ENCODE data around the gene PRRT2.
A peak's percentile ranks its signal among the peaks of the same experiment; 100 is the strongest.

Gene PRRT2

GRCh38 chr16:29835926-29836325 is 23.9 kb downstream of the PRRT2 start:
- no peak for DNase-seq

- no peak for DNase-seq
Observed at GRCh38 chr16:29836623-29837022, 24.6 kb downstream of the PRRT2 start.

DNA sequence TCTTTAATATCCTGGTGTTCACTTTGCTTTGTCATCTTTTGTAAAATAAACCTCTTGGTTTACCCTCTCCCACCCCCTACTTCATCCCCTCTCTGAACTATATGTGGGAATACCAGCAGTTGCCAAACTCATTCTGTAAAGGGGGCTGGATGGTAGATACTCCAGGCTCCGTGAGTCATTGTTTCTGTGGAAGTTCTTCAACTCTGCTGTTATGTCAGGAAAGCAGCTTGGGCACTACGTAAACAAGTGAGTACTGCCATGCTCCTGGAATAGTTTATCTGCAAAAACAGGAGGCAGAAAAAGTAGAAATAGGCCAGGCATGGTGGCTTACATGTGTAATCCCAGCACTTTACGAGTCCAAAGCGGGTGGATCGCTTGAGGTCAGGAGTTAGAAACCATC is 25.8 kb downstream of the PRRT2 start:
- no peak for DNase-seq

- no peak for DNase-seq
Observed at GRCh38 chr16:29839822-29840221, 27.8 kb downstream of the PRRT2 start.

- DNase-seq, result no peak
Observed at GRCh38 chr16:29840240-29840639, 28.2 kb downstream of the PRRT2 start.

- DNase-seq, result no peak
Observed at GRCh38 chr16:29841631-29842030, 29.6 kb downstream of the PRRT2 start.

DNA sequence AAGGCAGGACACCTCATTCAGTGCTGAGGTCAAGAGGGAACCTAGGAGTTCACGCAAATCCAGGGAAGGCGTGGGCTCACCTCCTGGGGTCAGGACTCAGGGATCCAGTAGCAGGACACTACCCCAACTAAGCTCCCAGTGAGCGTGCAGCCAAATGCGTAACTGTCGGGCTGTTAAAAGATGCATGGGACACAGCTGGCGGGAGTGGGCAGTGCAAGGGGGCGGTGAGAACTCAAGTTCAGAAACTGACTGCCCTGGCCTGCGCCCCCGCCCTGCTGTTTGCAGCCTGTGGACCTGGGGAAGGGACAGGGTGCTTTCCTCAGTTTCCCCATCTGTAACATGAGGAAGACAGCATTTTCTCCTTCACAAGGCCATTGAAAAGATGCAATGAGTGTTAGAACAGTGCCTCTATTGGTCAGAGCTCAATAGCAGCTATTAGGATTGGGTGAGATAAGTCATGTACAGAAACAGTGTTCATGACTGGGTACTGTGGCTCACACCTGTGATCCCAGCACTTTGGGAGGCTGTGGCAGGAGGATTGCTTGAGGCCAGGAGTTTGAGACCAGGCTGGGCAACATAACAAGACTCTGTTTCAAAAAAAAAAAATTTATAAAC is 30.8 kb downstream of the PRRT2 start:
- DNase-seq, result no peak

- no peak for DNase-seq
Observed at GRCh38 chr16:29843931-29844330, 31.9 kb downstream of the PRRT2 start.

- no peak for DNase-seq
Observed at GRCh38 chr16:29844575-29845331, 32.8 kb downstream of the PRRT2 start.

DNA sequence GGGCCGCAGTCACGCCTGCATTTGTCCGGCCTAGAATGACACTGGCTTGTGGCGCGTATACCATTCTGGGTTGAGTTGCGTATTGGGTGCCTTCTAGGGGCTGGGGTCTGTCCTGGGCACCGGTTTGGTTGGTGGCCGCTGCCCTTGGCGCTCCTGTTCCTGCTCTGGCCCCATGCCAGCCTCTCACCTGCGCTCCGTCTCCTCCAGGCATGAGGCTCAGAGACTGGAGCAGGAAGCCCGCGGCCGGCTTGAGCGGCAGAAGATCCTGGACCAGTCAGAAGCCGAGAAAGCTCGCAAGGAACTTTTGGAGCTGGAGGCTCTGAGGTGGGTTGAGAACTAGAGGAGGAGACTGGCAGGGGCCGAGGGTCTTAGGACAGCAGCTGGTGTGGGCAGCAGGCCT is 33.7 kb downstream of the PRRT2 start:
- DNase-seq, result no peak

DNA sequence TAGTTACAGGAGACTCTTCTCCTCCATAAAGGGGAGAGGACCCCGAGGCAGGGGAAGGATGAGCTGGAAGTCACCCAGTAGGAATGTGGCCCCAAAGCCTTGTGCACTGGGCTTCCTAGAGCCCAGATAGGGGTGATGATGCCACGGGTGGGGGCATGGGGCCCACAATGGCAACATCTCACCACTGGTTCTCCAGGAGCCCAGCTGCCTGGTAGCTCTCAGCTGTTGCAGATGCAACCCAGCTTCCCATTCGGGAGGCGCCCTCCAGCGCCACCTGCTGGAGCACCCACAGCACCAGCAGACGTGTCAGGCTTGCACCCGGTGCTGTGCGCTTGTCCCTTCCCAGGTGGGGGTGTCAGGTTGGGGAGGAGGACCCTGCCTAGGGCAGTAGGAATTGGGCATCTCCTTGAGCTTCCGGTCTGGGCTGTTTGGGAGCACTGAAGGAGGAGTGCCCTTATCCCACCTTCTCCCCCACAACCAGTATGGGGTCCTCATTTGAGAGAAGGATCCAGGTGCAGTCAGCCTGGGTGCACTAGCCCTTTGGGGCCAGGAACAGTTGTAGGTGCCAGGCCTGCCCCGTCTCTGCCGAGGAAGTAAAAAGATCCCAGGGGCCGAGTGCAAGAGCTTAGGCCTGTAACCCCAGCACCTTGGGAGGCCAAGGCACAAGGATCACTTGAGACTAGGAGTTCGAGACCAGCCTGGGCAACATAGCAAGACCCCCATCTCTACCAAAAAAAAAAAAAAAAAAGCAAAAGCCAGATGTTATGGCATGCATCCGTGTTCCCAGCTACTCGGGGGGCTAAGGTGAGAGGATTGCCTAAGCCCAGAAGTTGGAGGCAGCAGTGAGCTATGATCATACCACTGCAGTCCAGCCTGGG is 36.7 kb downstream of the PRRT2 start:
- peak; percentile 83 for DNase-seq

- DNase-seq, result no peak
Observed at GRCh38 chr16:29849505-29849904, 37.5 kb downstream of the PRRT2 start.

- DNase-seq, result no peak
Observed at GRCh38 chr16:29850998-29851397, 39.0 kb downstream of the PRRT2 start.

GRCh38 chr16:29852654-29853053 is 40.7 kb downstream of the PRRT2 start:
- DNase-seq, result no peak

DNA sequence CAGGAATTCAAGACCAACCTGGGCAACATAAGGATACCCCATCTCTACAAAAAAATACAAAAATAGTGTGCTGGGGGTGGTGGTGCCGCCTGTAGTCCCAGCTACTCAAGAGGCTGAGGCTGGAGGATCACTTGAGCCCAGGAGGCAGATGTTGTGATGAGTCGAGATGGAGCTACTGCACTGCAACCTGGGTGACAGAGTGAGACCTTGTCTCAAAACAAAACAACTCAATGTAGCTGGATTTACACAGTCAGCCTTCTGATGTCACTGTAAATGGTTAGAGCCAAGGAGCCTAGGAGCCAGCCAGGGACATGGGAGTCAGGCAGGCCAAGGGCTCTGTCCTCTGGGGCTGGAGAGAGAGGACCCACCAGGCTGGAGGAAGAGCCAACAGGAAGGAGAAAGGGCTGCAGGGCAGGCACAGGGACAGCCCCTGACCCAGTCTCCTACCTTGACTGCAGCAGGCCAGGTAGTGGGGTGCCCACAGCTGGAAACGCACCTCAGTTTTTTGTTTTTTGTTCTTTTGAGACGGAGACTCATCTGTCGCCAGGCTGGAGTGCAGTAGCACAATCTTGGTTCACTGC is 42.6 kb downstream of the PRRT2 start:
- DNase-seq, result no peak

DNA sequence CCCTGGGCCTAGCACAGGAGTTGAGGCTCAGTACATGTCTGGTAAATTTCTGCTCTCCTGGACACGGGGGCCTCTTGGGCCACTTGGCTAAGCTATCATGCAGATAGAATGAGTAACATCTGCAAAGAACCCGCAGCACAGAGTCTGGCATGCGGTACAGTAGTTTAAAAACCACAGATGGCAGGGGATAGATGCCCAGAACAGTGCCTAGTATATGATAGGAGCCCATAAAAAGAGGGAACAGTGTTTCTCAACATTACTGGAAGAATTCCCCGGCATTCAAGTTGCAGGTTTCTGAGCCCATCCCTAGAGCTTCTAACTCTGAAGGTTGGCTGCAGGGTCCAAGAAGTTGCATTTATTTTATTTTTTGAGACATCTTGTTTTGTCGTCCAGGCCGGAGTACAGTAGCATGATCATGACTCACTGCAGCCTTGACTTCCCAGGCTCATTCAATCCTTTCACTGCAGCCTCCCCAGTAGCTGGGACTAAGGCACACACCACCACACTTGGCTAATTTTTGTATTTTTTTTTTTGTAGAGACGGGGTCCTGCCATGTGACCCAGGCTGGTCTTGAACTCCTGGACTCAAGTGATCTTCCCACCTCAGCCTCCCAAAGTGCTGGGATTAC is 45.3 kb downstream of the PRRT2 start:
- no peak for DNase-seq

- no peak for DNase-seq
Observed at GRCh38 chr16:29858149-29858849, 46.3 kb downstream of the PRRT2 start.

- no peak for DNase-seq
Observed at GRCh38 chr16:29858974-29859373, 47.0 kb downstream of the PRRT2 start.

DNA sequence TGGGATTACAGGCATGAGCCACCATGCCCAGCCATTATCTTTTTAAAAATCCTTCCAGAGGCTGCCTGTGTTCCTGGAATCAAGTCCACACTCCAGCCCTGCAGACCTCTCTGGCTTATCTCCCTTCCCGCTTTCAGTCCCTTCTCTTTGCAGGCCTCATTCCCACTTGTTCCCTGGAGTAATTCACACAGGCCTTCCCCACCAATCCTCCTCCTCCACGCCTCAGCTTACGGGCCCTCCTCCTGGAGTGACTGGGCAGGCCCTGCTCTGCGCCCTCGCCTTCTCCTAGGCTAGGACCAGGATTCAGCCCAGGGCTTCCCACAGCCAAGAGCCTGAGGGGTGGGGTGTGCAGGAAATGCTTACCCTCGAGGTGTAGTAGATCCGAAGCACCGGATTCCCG is 48.2 kb downstream of the PRRT2 start:
- no peak for DNase-seq

DNA sequence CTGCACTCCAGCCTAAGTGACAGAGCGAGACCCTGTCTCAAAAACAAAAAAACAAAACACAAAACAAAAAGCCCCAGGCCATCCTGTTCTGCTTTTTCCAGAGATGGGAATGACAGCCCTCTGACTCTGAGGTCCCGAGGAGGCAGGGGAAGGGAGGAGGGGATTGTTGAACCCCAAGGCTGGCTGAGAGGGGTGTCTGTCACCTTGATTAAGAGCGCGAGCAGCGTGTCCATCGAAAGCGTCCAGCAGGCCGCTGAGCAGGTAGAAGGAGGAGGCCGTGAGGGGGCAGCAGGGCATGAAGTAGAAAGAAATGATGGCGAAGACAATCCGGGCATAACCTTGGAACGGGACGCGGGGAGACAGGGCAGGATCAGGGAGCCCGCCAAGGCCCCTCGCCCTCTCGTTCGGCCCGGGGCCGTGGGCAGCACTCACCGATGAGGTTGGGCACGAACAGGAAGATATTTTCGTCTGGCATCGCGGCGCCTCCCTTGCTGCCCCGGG is 50.4 kb downstream of the PRRT2 start:
- peak; percentile 8 for DNase-seq

DNA sequence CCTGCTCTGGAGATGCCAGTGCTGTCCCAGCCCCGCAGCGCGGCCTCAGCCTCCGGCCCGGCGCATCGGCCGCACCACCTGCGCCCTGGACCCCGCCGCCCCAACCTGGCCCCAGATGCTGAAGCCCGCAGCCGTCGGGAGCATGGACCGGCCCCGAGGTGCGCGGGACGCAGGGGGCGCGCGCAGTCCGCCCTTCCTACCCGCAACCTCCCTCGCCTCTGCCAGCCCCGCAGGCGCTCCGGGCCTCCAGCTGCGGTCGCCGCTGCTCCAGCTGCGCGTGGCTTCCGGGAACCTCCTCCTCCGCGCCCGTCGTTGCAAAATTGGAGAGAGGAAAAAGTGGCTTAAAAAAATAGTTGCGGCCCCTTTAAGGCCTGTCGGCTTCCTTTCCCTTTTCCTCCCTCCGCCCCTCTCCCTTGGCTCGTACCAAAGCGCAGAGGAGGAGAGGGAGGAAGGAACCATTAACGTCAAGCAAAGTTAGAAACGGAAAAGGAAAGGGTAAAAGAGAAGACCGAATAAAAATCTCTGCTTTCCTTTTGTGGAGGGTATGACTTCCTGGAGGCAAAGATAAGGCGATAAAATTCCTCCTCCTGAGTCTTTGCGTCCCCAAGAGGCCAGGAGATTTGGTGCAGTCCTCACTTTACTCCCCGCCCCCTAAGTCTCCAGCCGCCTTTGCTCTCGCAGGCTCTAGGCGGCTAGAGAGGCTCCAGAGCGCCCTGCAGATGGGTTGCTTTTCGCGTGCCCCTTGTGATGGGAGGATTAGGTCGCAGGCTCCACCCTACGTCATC is 51.1 kb downstream of the PRRT2 start, which contains the start of gene CDIPT:
TSS of gene CDIPT (minus strand) at position 343 of the 785 bp plus-strand sequence. CDS start 369 bp downstream, outside the sequence.
- DNase-seq, result peak; percentile 97

All from activated CD4-positive, alpha-beta T cell treated with anti-CD3 and anti-CD28 coated beads, Interleukin-2, amount 50 U/mL, for 16 hours (primary cell).